Testis (tissue), 3 donors: Measurements from ENCODE around the gene MYO7B. TPM values are rescaled to one million over a fixed set of nuclear protein-coding genes. Genes with fewer than 3 reads are reported as not detected.
"Not testable (repeated sequence)": the region's sequence is repeated elsewhere in the genome, so short reads cannot be mapped to it uniquely, and the experiment has no call there.

Source experiments
- DNase-seq: peaks from one replicate; pipeline ENCODE4 v3.0.0-alpha.2; 2019
- H3K27ac ChIP-seq, 2 donors: fragments of 200-600 bp; sonication (generic); one replicate each; pipeline ENCODE4 v1.5.1; 2019
- H3K27me3 ChIP-seq: fragments of 200-600 bp; sonication (generic); one replicate; pipeline ENCODE4 v1.5.1; 2019
- H3K36me3 ChIP-seq: fragments of 200-600 bp; sonication (generic); one replicate; pipeline ENCODE4 v1.5.1; 2017; ENCODE audit warnings: low read depth; ENCODE audit errors: missing control alignments
- H3K4me1 ChIP-seq: fragments of 200-600 bp; sonication (generic); one replicate; pipeline ENCODE4 v1.5.1; 2019
- H3K4me3 ChIP-seq, 2 donors: fragments of 200-600 bp; sonication (generic); one replicate each; pipeline ENCODE4 v1.5.1; 2017 to 2019
- H3K9me3 ChIP-seq: fragments of 200-600 bp; sonication (generic); one replicate; pipeline ENCODE4 v1.5.1; 2017
- POLR2A ChIP-seq: fragments of 450-650 bp; IDR thresholded peaks from one replicate; pipeline ENCODE4 v1.6.1; 2017; ENCODE audit warnings: antibody characterized with exemption, mild to moderate bottlenecking, moderate library complexity
- WGBS, 2 donors: methylation state at CpG; one replicate each; pipeline ENCODE4 v1.1.5; 2018; 5-methylcytosine and 5-hydroxymethylcytosine counted together
- intact Hi-C: fragments of 100-400 bp; cut with DNase I; formaldehyde crosslinking; loops from one replicate; pipeline ENCODE4 v1.15.1; 2023; ENCODE audit warnings: low total_unique reads
- polyA plus RNA-seq: library from polyadenylated mRNA; stranded (reverse); fragments of 350-450 nt; fragmentation: Illumina TruSeq; extraction: RNeasy Lipid Tissue Mini Kit (QIAGEN cat#74804); gene quantifications from one replicate; pipeline ENCODE4 v1.2.3, GENCODE V29; 2014; ENCODE audit warnings: low read depth, low replicate concordance; ENCODE audit not compliant: insufficient read depth
- total RNA-seq, 2 donors: library from RNA; depleted of rRNA; stranded (reverse); fragments of >200 nt; gene quantifications; one replicate each; pipeline ENCODE4 v1.2.3, GENCODE V29; 2016
- TF ChIP-seq, protein P1 (sequence below), 3 experiments: fragments of 450-650 bp in 2 of 3; fragments of 200-600 bp in 1 of 3; sonication (generic) in 1 of 3; IDR thresholded peaks; one replicate each; pipeline ENCODE4 v1.5.1; 2016 to 2019; ENCODE audit warnings: antibody characterized with exemption in 3 of 3, mild to moderate bottlenecking in 2 of 3, moderate library complexity in 1 of 3

Gene MYO7B
- total and polyA plus RNA-seq, 3 donors from 2014 or later = 3.6 to 5.6 (median 4.2) TPM

DNA sequence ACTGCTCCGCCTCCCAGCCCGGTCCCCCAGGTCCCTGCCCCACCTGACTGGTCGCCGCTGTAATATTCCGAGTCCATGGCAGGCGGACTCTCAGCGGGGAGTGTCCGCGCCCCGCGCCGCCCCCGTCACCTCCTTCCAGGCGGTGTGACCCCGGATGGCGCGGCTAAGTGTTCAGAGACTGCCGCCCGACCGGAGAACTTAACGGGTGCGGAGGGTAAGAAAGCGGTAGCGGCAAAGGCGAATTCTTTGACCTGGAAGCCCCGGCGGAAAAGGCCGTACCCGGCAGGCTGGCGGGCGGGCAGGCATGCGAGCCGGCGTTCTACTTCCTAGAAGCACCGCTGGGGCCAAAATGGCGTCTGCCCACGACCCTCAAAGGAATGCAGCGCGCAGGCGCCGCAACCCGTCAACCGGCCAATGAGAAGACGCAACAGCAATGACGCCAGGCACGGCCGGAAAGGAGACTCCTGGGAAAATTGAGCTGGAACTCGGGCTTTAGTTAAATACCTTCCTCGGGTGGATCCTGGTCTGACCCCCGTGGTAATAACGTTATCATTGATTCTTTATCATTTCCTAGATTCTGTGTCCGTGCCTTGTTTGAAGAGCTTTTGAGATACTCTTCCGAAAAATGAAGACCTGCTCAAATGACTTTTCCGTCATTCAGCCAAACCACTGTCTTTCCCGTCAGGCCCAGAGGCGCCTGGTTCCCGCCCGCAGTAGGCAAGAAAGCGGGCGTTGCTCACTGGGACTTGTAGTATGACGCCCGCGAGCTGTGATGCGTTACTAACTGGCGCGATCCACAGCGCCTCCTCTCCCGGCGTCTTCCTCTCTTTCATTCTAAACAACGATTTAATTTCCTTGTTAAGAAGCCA is 9.1 kb upstream of the MYO7B start, which contains the start of gene IWS1:
Gene IWS1, minus strand, starts transcription at position 358 of the 869 bp plus-strand sequence. Its CDS starts 281 bp downstream, at position 77.
- Histone ChIP-seq H3K4me1 (peaks cover 9% of the 10 kb centered on the region), H3K27me3 (no peaks in the 10 kb centered on the region), H3K27ac (peak within 1 kb of the TSS; percentile 88 to 96), H3K36me3 (no peaks in the 10 kb centered on the region), H3K4me3 (peak within 1 kb of the TSS; percentile 91 to 97), H3K9me3 (no peaks in the 10 kb centered on the region)
- peak; percentile 97 for DNase-seq
- intact Hi-C loops = no loop called here
- no peak for TF ChIP-seq POLR2A
- TF ChIP-seq, protein P1, sequence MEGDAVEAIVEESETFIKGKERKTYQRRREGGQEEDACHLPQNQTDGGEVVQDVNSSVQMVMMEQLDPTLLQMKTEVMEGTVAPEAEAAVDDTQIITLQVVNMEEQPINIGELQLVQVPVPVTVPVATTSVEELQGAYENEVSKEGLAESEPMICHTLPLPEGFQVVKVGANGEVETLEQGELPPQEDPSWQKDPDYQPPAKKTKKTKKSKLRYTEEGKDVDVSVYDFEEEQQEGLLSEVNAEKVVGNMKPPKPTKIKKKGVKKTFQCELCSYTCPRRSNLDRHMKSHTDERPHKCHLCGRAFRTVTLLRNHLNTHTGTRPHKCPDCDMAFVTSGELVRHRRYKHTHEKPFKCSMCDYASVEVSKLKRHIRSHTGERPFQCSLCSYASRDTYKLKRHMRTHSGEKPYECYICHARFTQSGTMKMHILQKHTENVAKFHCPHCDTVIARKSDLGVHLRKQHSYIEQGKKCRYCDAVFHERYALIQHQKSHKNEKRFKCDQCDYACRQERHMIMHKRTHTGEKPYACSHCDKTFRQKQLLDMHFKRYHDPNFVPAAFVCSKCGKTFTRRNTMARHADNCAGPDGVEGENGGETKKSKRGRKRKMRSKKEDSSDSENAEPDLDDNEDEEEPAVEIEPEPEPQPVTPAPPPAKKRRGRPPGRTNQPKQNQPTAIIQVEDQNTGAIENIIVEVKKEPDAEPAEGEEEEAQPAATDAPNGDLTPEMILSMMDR (IDR thresholded peaks at IDR 0.05) = peak in 2 of 3 experiments; percentile 22 to 53
- 0% methylated on average over 50 to 59 of the region's 70 CpGs for WGBS, 2 donors

DNA sequence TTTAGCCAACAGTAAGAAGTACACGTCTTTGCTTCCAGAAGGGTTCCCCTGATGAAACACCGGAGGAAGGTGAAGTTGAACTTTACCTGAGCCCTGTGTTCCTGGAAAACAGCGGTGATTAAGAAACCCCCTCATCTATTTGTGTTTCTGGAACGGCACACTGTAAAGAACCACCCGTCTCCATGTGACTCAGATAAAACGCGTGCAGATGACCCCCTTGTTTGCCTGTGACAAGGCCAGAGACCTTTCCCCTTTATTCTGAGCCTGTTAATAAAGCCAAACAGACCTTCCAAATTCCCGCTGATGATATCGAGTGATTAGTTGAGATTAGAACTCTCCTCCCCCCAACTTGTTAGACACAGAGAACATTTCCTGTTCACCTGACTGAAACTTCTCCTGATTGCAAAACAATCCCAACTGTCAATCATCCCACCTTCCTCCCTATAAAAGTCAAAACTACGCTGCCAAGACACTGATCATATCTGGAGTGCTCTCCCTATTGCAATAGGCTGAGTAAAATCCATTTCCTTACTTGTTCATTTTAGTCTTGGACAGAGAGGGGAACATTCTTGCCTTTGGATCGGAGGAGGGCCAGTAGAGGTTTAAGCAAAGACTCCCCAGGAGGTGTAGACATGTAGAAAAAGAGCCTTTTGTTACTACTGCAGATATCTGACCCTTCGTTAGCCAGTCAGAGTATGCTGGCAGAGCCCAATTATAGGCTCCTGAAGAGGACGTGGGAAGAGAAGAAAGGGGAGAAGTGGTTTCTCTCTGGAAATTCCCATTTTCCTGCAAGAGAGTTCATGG is 8.3 kb upstream of the MYO7B start:
- DNase-seq = no peak
- H3K4me3 ChIP-seq = peak overlapping the region; percentile 91 to 97
- no peaks in the 10 kb centered on the region for H3K27me3 ChIP-seq
- peak overlapping the region; percentile 88 to 96 for H3K27ac ChIP-seq
- H3K9me3 ChIP-seq = no peaks in the 10 kb centered on the region
- 15 to 16% methylated on average over 13 of the region's 13 CpGs for WGBS, 2 donors
- no peaks in the 10 kb centered on the region for H3K36me3 ChIP-seq
- intact Hi-C loops = no loop called here
- peaks cover 9% of the 10 kb centered on the region for H3K4me1 ChIP-seq
- TF ChIP-seq POLR2A = no peak
- TF ChIP-seq, protein P1 (IDR thresholded peaks at IDR 0.05) = no peak

DNA sequence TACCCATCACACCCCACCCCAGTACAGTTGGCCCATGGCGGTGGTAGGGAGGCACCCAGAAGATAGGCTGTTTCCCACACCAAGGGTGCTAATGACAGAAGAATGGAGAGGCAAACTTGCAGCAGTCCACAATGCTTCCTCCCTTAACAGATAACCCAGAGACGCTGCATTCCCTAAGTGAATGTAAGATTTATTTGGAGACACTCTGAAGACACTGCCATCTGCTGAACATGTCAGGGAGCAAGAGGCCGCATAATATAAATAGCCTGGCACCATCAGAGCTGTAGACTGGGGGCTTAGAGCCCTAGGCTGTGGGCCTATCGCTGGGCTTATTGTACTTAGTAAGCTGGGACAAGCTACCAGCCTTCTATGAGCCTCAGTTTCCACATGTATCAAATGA is 7.0 kb upstream of the MYO7B start:
- Histone ChIP-seq H3K4me1 (peaks cover 9% of the 10 kb centered on the region), H3K27me3 (no peaks in the 10 kb centered on the region), H3K27ac (no peak overlapping the region), H3K36me3 (no peaks in the 10 kb centered on the region), H3K9me3 (no peaks in the 10 kb centered on the region), H3K4me3 (no peak overlapping the region)
- no peak for TF ChIP-seq POLR2A
- TF ChIP-seq, protein P1 (IDR thresholded peaks at IDR 0.05) = no peak
- intact Hi-C loops = no loop called here
- 63 to 64% methylated on average over 4 of the region's 4 CpGs for WGBS, 2 donors
- no peak for DNase-seq

DNA sequence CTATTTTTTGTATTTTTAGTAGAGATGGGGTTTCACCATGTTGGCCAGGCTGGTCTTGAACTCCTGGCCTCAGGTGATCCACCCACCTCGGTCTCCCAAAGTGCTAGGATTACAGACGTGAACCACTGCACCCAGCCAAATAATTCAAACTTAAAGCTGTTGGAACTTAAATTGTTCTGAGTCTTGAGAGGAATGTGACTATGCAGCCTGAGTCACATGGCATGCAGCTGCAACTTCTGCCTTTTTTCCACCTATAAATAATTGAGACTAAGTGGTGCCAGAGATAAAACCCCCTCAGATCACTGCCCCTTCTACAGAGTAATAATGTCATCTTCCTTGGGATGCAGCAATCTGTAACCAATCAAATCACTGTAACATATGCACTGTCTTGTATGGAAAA is 6.1 kb upstream of the MYO7B start:
- H3K4me3 ChIP-seq, H3K4me1 ChIP-seq, H3K9me3 ChIP-seq, intact Hi-C loops, H3K27me3 ChIP-seq, H3K36me3 ChIP-seq, H3K27ac ChIP-seq, DNase-seq: not testable (repeated sequence)
- WGBS, 2 donors = 81 to 88% methylated on average over 2 of the region's 2 CpGs
